Activated naive CD8-positive, alpha-beta T cell treated with anti-CD3 and anti-CD28 coated beads, Interleukin-2, amount 50 U/mL, for 16 hours (primary cell): ENCODE results near the gene ZNF287.
"Not testable (repeated sequence)": the region's sequence is repeated elsewhere in the genome, so short reads cannot be mapped to it uniquely, and the experiment has no call there.

ENCODE experiments used
- DNase-seq: peaks from one replicate; pipeline ENCODE4 v3.0.0-alpha.2; 2020; ENCODE audit warnings: low read depth, low spot score

Gene ZNF287

DNA sequence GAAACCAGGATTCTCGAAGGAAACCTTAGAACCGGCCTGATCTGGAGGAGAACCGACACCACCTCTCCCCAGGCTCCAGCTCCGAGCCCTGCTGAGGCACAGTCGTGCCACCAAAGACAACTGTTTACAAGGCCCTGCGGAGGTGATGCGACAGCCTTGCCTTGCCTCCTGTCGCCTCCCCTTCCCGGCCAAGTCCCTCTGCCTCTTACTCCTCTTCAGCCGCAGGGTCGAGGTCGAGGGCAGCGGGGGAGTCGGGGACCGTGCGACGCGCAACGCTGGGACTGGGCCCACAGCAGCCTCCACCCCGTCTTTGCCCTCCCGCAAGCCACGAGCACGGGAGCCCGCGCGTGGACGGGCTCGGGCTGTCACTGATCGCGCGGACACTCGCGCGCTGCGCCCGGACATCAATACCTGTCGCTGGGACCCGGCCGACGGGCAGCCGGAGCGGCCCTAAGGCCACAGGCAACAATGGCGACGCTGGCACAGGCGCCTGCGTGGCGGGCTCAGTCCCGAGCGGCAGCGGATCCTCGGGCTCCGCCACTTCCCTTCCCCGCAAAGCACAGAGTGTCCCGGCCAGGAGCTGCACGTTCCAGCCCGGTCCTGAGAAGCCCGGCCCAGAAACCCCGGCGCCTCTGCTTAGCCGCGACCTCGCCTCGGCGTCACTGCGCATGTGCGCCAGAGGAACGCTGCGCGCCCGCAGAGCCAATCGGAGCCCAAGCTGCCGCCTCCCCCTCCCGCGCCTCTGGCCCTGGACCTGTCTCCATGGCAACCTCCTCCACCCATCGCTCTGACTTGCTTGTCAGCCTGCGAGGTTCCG, at the start of gene ZNF287:
TSS of gene ZNF287 (minus strand) at position 664 of the 817 bp plus-strand sequence. CDS start 1,473 bp downstream, outside the sequence.
- peak; percentile 89 for DNase-seq

- no peak for DNase-seq
Measured at GRCh38 chr17:16617481-16618060, 48.6 kb upstream of the ZNF287 start.

- no peak for DNase-seq
Measured at GRCh38 chr17:16599537-16599936, 30.5 kb upstream of the ZNF287 start.

GRCh38 chr17:16593356-16594102, 24.5 kb upstream of the ZNF287 start:
- DNase-seq: no peak

DNA sequence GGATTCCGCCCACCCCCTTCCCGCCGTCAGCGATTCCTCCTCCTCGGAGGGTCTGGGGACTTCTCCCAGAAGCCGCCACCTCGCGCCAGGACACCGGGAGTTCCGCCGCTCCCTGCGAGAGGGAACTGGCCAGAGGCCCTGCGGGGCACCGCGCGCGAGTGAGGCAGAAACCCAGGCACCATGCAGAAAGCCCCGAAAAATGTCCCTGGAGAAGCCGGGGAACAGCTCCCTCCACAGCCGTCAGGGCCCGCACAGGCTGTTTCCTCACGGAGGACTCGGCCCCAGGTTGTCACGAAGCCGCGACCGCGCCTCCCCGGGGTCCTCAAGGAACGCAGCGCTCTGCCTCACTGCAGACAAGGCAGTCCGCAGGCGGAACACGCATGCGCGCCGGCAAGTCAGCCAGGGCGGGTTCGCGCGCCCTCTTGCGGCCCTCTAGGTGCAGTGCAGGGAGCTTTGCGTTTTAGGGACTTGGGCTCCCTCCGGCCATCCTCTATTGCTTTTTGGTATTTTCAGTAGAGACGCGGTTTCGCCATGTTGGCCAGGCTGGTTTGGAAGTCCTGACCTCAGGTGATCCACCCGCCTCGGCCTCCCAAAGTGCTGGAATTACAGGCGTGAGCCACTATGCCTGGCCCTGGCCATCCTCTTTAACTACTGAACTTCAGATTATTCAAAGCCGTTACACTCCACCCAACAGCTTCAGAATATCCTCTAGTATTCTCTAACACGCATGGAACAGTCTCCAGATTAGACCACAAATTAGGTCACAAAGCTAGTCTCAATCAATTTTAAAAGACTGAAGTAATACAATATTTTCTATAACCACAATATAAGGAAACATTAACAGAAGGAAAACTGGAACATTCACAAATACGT, 20.3 kb upstream of the ZNF287 start:
- DNase-seq: peak; percentile 79

GRCh38 chr17:16585796-16586195, 16.8 kb upstream of the ZNF287 start:
- DNase-seq: no peak

GRCh38 chr17:16584273-16584995, 15.4 kb upstream of the ZNF287 start:
- peak; percentile 83 for DNase-seq

- no peak for DNase-seq
Measured at GRCh38 chr17:16583781-16584180, 14.8 kb upstream of the ZNF287 start.

GRCh38 chr17:16573466-16573865, 4.5 kb upstream of the ZNF287 start:
- no peak for DNase-seq

DNA sequence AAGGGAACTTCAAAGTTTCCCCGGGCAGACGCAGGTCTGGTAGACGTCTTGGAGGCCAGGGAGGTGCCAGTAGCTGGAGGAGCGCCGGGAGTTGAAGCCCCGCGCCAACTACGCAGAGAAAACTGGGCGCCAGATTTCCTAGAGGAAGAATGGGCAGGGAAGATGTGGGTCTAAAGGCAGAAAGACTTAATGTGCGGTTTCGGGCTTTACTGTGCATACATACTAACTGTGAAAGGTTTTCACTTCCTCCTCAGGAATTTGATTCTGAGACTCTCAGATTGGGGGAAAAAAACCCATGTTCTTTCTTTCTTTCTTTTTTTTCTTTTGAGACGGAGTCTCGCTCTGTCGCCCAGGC, 331 bp upstream of the ZNF287 start:
- DNase-seq: no peak

GRCh38 chr17:16552637-16553045, 16.4 kb downstream of the ZNF287 start:
- DNase-seq: no peak

- DNase-seq: no peak
Measured at GRCh38 chr17:16551878-16552636, 16.9 kb downstream of the ZNF287 start.

DNA sequence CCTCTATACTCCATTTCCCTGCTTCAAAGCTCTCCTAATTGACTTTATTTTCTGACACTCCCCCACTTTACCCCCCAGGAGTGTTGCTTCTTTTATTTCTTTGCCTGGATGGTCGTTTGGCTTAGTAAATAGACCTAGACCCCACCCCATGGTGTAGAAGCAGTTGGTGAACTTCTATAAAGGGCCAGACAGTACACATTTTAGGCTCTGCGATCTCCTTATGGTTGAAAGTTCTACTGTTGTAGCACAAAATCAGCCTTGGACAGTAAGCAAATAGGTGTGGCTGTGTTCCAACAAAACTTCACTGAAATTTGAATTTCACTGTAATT, 31.9 kb downstream of the ZNF287 start:
- DNase-seq: no peak

DNA sequence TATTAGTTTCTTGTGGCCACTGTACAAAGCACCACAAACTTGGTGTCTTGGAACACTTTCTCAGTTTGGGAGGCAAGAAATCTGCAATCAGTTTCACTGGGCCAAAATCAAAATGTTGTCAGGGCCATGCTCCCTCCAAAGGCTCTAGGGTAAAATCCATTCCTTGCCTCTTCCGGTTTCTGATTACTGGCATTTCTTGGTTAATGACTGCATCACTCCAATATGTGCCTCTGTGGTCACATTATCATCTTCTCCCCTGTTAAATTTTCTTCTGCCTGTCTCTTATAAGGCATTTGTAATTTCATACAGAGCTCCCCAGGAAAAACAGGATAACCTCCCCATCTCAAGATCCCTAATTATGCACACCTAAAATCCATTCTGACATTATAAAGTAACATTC, 34.8 kb downstream of the ZNF287 start:
- no peak for DNase-seq

DNA sequence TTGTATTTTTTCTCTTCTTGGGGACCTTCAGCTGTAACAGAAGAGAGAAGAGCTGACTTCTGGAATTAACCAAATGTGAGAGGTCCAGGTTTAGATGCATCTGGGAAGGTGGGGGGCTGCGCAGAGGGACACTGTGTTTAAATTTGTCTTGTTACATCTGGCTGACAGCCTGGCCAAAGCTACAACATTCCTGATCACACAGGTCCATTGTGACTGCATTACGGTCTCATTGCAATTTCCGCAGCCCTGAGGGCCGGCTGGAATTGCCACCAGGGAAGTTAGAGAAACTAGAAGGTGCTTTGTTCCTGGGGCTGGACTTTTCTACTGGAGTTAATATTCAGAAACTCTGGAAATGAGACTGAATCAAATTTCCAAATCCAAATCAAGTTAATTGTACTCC, 39.1 kb downstream of the ZNF287 start:
- no peak for DNase-seq

- DNase-seq: no peak
Measured at GRCh38 chr17:16527298-16527697, 41.7 kb downstream of the ZNF287 start.

DNA sequence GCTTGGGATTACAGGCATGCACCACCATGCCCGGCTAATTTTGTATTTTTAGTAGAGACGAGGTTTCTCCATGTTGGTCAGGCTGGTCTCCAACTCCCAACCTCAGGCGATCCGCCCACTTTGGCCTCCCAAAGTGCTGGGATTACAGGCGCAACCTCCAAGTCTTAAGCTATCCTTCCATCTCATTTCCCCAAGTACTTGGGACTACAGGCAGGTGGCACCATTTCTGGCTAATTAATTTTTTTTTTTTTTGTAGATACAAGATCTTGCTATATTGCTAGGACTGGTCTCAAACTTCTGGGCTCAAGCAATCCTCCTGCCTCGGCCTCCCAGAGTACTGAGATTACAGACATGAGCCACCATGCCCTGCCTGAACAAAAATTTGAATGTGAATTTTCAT, 43.4 kb downstream of the ZNF287 start:
- not testable (repeated sequence) for DNase-seq

DNA sequence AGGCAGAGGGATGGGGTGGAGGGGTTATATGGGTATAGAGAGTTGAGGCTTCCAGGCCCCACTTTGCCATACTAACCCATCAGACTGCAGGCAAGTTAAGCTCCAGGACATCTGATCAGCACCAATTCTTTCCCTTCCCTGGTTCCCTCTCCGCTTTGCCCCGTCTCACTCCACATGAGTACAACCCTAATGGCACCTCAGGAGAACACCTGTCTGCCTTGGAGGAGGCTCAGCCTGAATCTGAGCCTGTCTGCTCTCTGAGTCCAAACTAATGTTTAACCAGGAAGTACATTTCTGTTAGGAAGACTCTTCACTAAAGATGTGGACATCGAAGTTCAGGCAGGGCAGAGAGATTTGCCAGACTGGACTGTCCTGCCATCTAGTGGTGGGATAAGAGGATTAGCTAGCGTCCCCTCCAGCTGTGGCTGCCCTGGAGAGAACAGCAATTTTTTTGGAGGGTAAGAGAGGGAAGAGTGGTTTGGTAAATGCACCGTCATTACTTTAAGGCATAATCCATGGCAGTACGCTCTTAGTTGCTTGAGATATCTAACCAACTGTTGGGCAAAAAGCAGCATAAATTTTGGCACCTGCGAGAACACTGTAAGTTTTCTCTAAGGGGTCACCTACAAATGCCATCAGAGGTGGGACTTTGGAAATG, 47.8 kb downstream of the ZNF287 start:
- peak; percentile 19 for DNase-seq

GRCh38 chr17:16519021-16519420, 50.0 kb downstream of the ZNF287 start:
- DNase-seq: no peak

DNA sequence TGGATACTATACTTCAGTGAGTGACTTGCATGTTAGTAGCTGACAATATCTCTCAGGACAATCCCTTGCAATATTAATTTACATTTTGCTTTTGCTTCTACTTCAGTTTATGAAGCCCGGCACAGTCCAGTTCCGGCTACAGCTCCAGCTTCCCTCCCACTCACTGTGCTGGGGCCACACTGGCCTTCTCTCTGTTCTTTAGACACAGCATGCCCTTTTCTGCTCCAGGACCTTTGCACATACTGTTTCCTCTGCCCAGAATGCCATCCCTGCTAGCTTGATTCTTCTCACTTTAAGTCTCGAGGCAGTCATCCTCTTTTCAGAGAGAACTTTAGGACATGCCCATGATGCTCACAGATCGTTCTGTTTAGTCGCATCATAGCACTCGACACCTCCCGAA, 51.5 kb downstream of the ZNF287 start:
- no peak for DNase-seq
